Right atrium auricular region (tissue), 2 donors: ENCODE results near the gene RFC4. TPM values are rescaled to one million over a fixed set of nuclear protein-coding genes. Genes with fewer than 3 reads are reported as not detected.

Experiments used
- DNase-seq: peaks from one replicate; pipeline ENCODE4 v3.0.0-alpha.2; 2019; ENCODE audit warnings: low spot score
- H3K27ac ChIP-seq, 2 donors: fragments of 200-600 bp; sonication (generic); 1 replicate in 1 of 2; 2 replicates in 1 of 2; pipeline ENCODE4 v1.5.1; 2016 to 2019
- H3K27me3 ChIP-seq, 2 donors: fragments of 200-600 bp; sonication (generic); one replicate each; pipeline versions ENCODE4 v1.5.1 to v1.6.0; 2017 to 2019
- H3K36me3 ChIP-seq: fragments of 200-600 bp; sonication (generic); one replicate; pipeline ENCODE4 v1.5.1; 2016
- H3K4me1 ChIP-seq, 2 donors: fragments of 200-600 bp; sonication (generic); one replicate each; pipeline versions ENCODE4 v1.5.1 to v1.6.0; 2017 to 2019
- H3K4me3 ChIP-seq, 2 donors: fragments of 200-600 bp; sonication (generic); 1 replicate in 1 of 2; 2 replicates in 1 of 2; pipeline ENCODE4 v1.5.1; 2017 to 2019; ENCODE audit warnings: mild to moderate bottlenecking in 1 of 2, moderate library complexity in 1 of 2
- H3K9me3 ChIP-seq, 2 donors: fragments of 200-600 bp; sonication (generic); one replicate each; pipeline ENCODE4 v1.5.1; 2019
- total RNA-seq, 2 donors: library from RNA; depleted of rRNA; stranded (reverse); fragments of >200 nt; gene quantifications; one replicate each; pipeline ENCODE4 v1.1.0, GENCODE V29; 2016
- TF ChIP-seq, protein P1 (sequence below), 2 donors: fragments of 200-600 bp; sonication (generic); IDR thresholded peaks; one replicate each; pipeline ENCODE4 v1.5.1; 2019; ENCODE audit warnings: antibody characterized with exemption in 2 of 2

Gene RFC4
- total RNA-seq, 2 donors from 2014 or later = 7.2 to 8.9 TPM

DNA sequence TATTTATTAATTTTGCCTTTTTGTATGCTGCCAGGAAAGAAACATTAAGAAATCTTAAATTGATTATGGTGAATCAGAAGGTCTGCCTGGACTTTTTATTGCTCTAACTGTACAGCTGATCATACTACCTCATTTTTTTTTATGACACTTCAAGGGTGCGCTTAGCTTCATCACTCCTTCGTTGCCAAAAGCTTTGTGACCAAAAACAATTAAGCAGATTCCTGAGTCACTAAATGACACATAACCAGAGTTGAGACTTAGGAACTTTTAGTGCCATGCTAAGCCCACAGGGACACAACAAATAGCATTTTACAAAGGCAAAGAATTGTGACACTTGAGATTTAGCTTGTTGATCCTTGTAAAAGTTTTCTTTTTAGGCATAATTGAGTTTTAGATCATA lies 41.2 kb upstream of the RFC4 start:
- H3K4me1 ChIP-seq = no peaks in the 10 kb centered on the region
- TF ChIP-seq, protein P1, sequence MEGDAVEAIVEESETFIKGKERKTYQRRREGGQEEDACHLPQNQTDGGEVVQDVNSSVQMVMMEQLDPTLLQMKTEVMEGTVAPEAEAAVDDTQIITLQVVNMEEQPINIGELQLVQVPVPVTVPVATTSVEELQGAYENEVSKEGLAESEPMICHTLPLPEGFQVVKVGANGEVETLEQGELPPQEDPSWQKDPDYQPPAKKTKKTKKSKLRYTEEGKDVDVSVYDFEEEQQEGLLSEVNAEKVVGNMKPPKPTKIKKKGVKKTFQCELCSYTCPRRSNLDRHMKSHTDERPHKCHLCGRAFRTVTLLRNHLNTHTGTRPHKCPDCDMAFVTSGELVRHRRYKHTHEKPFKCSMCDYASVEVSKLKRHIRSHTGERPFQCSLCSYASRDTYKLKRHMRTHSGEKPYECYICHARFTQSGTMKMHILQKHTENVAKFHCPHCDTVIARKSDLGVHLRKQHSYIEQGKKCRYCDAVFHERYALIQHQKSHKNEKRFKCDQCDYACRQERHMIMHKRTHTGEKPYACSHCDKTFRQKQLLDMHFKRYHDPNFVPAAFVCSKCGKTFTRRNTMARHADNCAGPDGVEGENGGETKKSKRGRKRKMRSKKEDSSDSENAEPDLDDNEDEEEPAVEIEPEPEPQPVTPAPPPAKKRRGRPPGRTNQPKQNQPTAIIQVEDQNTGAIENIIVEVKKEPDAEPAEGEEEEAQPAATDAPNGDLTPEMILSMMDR (IDR thresholded peaks at IDR 0.05) = no peak
- no peaks in the 10 kb centered on the region for H3K9me3 ChIP-seq
- H3K36me3 ChIP-seq = no peaks in the 10 kb centered on the region
- no peak for DNase-seq
- H3K4me3 ChIP-seq = no peak overlapping the region
- H3K27ac ChIP-seq = no peak overlapping the region
- H3K27me3 ChIP-seq = no peaks in the 10 kb centered on the region

- Histone ChIP-seq H3K36me3 (no peaks in the 10 kb centered on the region), H3K9me3 (no peaks in the 10 kb centered on the region), H3K4me1 (no peaks in the 10 kb centered on the region), H3K27ac (no peak overlapping the region), H3K4me3 (no peak overlapping the region), H3K27me3 (no peaks in the 10 kb centered on the region)
- TF ChIP-seq, protein P1 (IDR thresholded peaks at IDR 0.05) = no peak
- DNase-seq = no peak
These were observed 39.5 kb upstream of the RFC4 start for GRCh38 chr3:186845756-186846155.

DNA sequence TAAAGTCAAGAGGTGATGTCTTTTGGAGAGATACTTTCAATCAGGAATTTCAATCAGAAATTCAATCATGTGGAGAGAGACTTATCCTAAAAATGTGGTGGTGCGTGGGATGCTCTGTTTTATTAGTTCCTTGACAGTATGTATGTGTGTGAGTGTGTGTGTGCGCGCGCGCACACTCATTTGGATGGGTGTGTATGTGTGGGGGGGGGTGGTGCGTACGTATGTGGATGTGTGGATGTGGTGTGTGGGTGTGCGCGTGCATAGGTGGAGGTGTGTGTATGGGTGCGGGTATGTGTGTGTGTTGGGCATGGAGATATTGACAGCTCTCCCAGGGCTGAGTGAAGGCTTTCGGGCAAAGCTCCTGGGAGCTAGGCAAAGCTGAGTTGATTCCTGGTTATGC lies 38.6 kb upstream of the RFC4 start:
- Histone ChIP-seq H3K4me1 (no peaks in the 10 kb centered on the region), H3K27ac (no peak overlapping the region), H3K27me3 (no peaks in the 10 kb centered on the region), H3K4me3 (no peak overlapping the region), H3K9me3 (no peaks in the 10 kb centered on the region), H3K36me3 (no peaks in the 10 kb centered on the region)
- TF ChIP-seq, protein P1 (IDR thresholded peaks at IDR 0.05) = no peak
- DNase-seq = no peak

- TF ChIP-seq, protein P1 (IDR thresholded peaks at IDR 0.05) = no peak
- Histone ChIP-seq H3K4me3 (no peak overlapping the region), H3K27me3 (no peaks in the 10 kb centered on the region)
These were observed 36.8 kb upstream of the RFC4 start for GRCh38 chr3:186843039-186843432.

GRCh38 chr3:186842426-186843038 lies 36.2 kb upstream of the RFC4 start, which contains the start of gene ADIPOQ:
TSS of gene ADIPOQ (plus strand) at chr3:186842710. CDS start at chr3:186853059, 10,349 bp downstream.
- H3K4me3 ChIP-seq = no peak within 1 kb of the TSS
- no peaks in the 10 kb centered on the region for H3K36me3 ChIP-seq
- TF ChIP-seq, protein P1 (IDR thresholded peaks at IDR 0.05) = no peak
- peak; percentile 59 for DNase-seq
- no peak within 1 kb of the TSS for H3K27ac ChIP-seq
- no peaks in the 10 kb centered on the region for H3K4me1 ChIP-seq
- H3K9me3 ChIP-seq = no peaks in the 10 kb centered on the region
- H3K27me3 ChIP-seq = no peaks in the 10 kb centered on the region

More at GRCh38 chr3:186843039-186843432, 36.8 kb upstream of the RFC4 start:
- no peak for DNase-seq
- Histone ChIP-seq H3K4me1 (no peaks in the 10 kb centered on the region), H3K27ac (no peak overlapping the region), H3K9me3 (no peaks in the 10 kb centered on the region), H3K36me3 (no peaks in the 10 kb centered on the region)

DNA sequence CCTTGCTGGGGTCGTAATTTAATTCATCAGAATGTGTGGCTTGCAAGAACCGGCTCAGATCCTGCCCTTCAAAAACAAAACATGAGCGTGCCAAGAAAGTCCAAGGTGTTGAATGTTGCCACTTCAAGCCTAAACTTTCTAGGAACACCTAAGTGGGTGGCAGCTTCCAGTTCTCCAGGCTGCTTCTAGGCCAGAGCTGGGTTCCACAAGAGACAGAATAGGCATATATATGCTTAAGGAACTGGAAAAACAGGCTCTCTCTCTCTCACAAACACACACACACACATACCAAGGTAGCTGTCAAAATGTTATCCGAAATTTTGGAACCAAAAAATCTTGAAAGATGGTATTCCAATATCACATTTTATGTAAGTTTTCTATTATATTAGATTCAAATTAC lies 35.3 kb upstream of the RFC4 start:
- no peak overlapping the region for H3K4me3 ChIP-seq
- no peak overlapping the region for H3K27ac ChIP-seq
- H3K27me3 ChIP-seq = no peaks in the 10 kb centered on the region
- DNase-seq = peak; percentile 23
- H3K4me1 ChIP-seq = no peaks in the 10 kb centered on the region
- no peaks in the 10 kb centered on the region for H3K9me3 ChIP-seq
- TF ChIP-seq, protein P1 (IDR thresholded peaks at IDR 0.05) = no peak
- no peaks in the 10 kb centered on the region for H3K36me3 ChIP-seq
